ENCODE results near the gene DNAJB8. TPM values are rescaled to one million over a fixed set of nuclear protein-coding genes. Genes with fewer than 3 reads are reported as not detected.

The DNAJB8 gene
- total RNA-seq, 2 donors from 2014 or later, result not detected

DNA sequence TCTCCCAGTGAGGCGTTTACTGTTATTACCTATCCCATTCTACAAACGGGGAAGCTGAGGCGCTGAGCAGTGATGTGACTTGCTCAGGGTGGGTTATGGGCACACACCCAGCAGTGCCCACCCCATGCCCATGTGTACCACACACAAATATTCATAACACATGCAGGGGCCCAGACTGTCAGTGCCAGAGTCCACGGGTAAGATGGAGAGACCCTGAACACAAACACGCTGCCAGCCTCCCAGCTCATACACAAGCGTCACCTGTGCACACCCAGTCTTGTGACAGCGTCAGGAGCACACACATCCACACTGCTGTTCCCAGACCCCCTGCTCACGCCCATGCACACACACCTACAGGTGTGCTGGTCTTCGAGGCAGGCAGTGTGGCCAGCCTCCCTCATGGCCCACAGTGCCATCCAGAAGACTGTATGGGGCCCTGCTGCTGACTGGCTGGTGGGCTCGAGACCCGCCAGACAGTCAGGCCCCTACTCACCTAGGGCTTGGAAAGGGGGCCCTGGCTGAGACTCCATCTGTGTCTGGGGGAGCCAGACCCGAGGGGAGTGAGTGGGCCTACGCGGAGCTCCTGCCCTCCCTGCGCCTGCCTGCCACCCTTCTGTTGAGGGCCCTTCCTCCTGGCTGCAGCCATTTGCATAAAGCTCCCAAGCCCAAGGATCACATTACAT is 39.4 kb downstream of the DNAJB8 start:
- H3K4me3 Mint-ChIP-seq, result no peak overlapping the region
- peaks cover 82% of the 10 kb centered on the region for H3K27me3 Mint-ChIP-seq (ENCODE audit: insufficient read depth)
- Histone ChIP-seq H3K4me1 (ENCODE audit: control insufficient read depth, insufficient read depth, low read length) (no peaks in the 10 kb centered on the region), H3K4me3 (ENCODE audit: low read length) (no peak overlapping the region), H3K27me3 (ENCODE audit: control insufficient read depth, insufficient read depth, low read length, poor library complexity, severe bottlenecking) (peaks cover 78% of the 10 kb centered on the region), H3K36me3 (ENCODE audit: control insufficient read depth, insufficient read depth, low read length) (no peaks in the 10 kb centered on the region), H3K9me3 (ENCODE audit: control insufficient read depth, low read length) (no peaks in the 10 kb centered on the region), H3K9ac (ENCODE audit: extremely low read depth, low read length, poor library complexity, severe bottlenecking) (no peak overlapping the region), H3K27ac (ENCODE audit: low read depth, low read length) (no peak overlapping the region)
- WGBS, 2 experiments (ENCODE audit: insufficient coverage in 1 of 2, insufficient read length in 1 of 2), result 62 to 83% methylated on average over 4 to 15 of the region's 15 CpGs
- TF ChIP-seq, protein P1, sequence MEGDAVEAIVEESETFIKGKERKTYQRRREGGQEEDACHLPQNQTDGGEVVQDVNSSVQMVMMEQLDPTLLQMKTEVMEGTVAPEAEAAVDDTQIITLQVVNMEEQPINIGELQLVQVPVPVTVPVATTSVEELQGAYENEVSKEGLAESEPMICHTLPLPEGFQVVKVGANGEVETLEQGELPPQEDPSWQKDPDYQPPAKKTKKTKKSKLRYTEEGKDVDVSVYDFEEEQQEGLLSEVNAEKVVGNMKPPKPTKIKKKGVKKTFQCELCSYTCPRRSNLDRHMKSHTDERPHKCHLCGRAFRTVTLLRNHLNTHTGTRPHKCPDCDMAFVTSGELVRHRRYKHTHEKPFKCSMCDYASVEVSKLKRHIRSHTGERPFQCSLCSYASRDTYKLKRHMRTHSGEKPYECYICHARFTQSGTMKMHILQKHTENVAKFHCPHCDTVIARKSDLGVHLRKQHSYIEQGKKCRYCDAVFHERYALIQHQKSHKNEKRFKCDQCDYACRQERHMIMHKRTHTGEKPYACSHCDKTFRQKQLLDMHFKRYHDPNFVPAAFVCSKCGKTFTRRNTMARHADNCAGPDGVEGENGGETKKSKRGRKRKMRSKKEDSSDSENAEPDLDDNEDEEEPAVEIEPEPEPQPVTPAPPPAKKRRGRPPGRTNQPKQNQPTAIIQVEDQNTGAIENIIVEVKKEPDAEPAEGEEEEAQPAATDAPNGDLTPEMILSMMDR (conservative IDR thresholded peaks at IDR 0.05), result no peak
- peak; percentile 53 for DNase-seq
- H3K36me3 Mint-ChIP-seq (ENCODE audit: low read depth), result no peaks in the 10 kb centered on the region
- H3K9me3 Mint-ChIP-seq, result no peaks in the 10 kb centered on the region
- peaks cover 8% of the 10 kb centered on the region for H3K4me1 Mint-ChIP-seq
- H3K27ac Mint-ChIP-seq, result no peak overlapping the region

DNA sequence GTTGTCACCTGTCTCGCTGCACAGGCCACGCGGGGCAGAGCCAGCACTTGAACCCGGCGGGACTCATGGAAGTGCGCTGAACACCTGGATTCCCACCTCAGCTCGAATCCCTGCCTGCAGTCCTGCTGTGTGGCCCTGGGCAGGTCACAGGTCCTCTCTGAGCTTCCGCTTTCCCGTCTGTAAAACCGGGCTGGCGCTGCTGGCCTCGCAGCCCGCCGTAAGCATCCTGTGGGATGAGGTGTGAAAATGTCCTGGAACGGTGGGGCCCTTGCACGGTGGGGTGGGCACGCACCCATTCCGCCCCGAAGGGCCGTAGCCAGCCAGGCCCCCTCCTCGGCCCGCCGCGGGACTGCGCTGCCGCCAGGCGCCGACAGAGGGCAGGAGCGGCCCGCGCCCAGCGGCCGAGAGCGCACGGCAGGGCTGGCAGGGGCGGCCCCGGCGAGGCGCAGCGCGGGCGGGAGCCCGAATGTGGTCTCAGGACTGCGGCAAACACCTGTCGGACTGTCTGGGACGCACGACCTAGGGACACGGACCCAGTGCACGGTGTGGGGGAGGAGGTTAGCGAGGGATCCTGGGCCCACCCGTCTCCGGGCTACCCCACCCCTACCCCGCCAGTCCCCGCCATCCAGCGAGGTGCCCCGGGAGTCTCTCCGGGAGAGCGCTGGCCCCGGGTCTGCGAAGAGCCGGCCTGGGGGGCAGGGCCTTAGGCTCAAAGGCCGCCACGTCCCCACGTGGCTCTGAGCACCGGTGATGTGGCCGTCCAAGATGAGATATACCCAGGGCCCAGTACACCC is 40.4 kb downstream of the DNAJB8 start:
- no peaks in the 10 kb centered on the region for H3K9me3 ChIP-seq (ENCODE audit: control insufficient read depth, low read length)
- TF ChIP-seq, protein P1 (conservative IDR thresholded peaks at IDR 0.05), result peak; percentile 95
- no peak overlapping the region for H3K27ac ChIP-seq (ENCODE audit: low read depth, low read length)
- peak; percentile 88 for DNase-seq
- Mint-ChIP-seq H3K4me3 (no peak overlapping the region), H3K27me3 (ENCODE audit: insufficient read depth) (peaks cover 72% of the 10 kb centered on the region), H3K9me3 (no peaks in the 10 kb centered on the region), H3K4me1 (no peaks in the 10 kb centered on the region), H3K36me3 (ENCODE audit: low read depth) (no peaks in the 10 kb centered on the region), H3K27ac (no peak overlapping the region)
- no peaks in the 10 kb centered on the region for H3K36me3 ChIP-seq (ENCODE audit: control insufficient read depth, insufficient read depth, low read length)
- peaks cover 69% of the 10 kb centered on the region for H3K27me3 ChIP-seq (ENCODE audit: control insufficient read depth, insufficient read depth, low read length, poor library complexity, severe bottlenecking)
- H3K9ac ChIP-seq (ENCODE audit: extremely low read depth, low read length, poor library complexity, severe bottlenecking), result no peak overlapping the region
- no peaks in the 10 kb centered on the region for H3K4me1 ChIP-seq (ENCODE audit: control insufficient read depth, insufficient read depth, low read length)
- H3K4me3 ChIP-seq (ENCODE audit: low read length), result no peak overlapping the region
- 9 to 18% methylated on average over 28 to 66 of the region's 66 CpGs for WGBS, 2 experiments (ENCODE audit: insufficient coverage in 1 of 2, insufficient read length in 1 of 2)

DNA sequence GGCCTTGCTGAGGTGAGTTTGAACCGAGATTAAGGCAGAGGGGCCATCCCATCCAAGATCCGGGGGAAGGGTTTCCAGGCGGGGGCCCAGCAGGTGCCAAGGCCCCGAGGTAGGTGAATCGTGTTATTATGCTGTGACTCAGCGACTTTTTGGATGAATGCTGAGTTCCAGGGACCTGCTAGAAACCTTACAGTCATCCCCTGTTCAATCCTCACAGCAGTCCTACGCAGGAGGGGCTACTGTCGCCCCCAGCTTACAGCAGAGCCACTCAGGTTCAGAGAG is 40.9 kb downstream of the DNAJB8 start:
- Mint-ChIP-seq H3K9me3 (no peaks in the 10 kb centered on the region), H3K4me1 (no peaks in the 10 kb centered on the region), H3K27me3 (ENCODE audit: insufficient read depth) (peaks cover 67% of the 10 kb centered on the region), H3K4me3 (no peak overlapping the region), H3K27ac (no peak overlapping the region), H3K36me3 (ENCODE audit: low read depth) (no peaks in the 10 kb centered on the region)
- H3K36me3 ChIP-seq (ENCODE audit: control insufficient read depth, insufficient read depth, low read length), result no peaks in the 10 kb centered on the region
- H3K27ac ChIP-seq (ENCODE audit: low read depth, low read length), result no peak overlapping the region
- 84 to 90% methylated on average over 6 to 8 of the region's 8 CpGs for WGBS, 2 experiments (ENCODE audit: insufficient coverage in 1 of 2, insufficient read length in 1 of 2)
- no peak for DNase-seq
- H3K27me3 ChIP-seq (ENCODE audit: control insufficient read depth, insufficient read depth, low read length, poor library complexity, severe bottlenecking), result peaks cover 63% of the 10 kb centered on the region
- no peak overlapping the region for H3K4me3 ChIP-seq (ENCODE audit: low read length)
- H3K9ac ChIP-seq (ENCODE audit: extremely low read depth, low read length, poor library complexity, severe bottlenecking), result no peak overlapping the region
- H3K9me3 ChIP-seq (ENCODE audit: control insufficient read depth, low read length), result no peaks in the 10 kb centered on the region
- TF ChIP-seq, protein P1 (conservative IDR thresholded peaks at IDR 0.05), result no peak
- H3K4me1 ChIP-seq (ENCODE audit: control insufficient read depth, insufficient read depth, low read length), result no peaks in the 10 kb centered on the region
